ENCODE data around the gene B4GALT4.
"Not testable (repeated sequence)": the region's sequence is repeated elsewhere in the genome, so short reads cannot be mapped to it uniquely, and the experiment has no call there.

The B4GALT4 gene

DNA sequence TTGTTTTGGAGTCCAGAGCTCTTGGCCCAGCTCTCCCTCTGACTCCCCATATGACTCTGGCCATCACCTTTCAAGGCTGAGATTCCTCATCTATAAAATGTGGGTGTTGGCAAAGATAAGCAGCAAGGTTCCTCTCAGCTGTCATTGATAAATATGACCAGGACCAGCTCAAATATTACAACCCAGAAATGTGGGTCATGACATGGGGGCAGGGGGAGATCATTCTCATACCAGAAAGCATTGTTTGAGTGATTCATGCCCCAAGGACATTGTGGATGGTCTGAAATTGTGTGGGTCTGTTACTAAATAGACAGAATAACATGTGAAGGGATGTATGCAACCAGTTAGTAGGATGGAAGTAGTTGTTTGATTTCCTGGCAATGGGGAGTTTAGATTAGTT, 53.4 kb downstream of the B4GALT4 start:
- Histone ChIP-seq H3K9me3 (ENCODE audit: control insufficient read depth, insufficient read depth, low read length) (no peaks in the 10 kb centered on the region), H3K9ac (ENCODE audit: low read depth, low read length) (no peak overlapping the region), H3K27me3 (ENCODE audit: control insufficient read depth, insufficient read depth, low read length) (no peaks in the 10 kb centered on the region), H3K36me3 (ENCODE audit: control insufficient read depth, insufficient read depth, low read length) (no peaks in the 10 kb centered on the region), H3K4me3 (ENCODE audit: low read depth, low read length) (no peak overlapping the region), H3K4me1 (ENCODE audit: control insufficient read depth, insufficient read depth, low read length) (no peaks in the 10 kb centered on the region)

DNA sequence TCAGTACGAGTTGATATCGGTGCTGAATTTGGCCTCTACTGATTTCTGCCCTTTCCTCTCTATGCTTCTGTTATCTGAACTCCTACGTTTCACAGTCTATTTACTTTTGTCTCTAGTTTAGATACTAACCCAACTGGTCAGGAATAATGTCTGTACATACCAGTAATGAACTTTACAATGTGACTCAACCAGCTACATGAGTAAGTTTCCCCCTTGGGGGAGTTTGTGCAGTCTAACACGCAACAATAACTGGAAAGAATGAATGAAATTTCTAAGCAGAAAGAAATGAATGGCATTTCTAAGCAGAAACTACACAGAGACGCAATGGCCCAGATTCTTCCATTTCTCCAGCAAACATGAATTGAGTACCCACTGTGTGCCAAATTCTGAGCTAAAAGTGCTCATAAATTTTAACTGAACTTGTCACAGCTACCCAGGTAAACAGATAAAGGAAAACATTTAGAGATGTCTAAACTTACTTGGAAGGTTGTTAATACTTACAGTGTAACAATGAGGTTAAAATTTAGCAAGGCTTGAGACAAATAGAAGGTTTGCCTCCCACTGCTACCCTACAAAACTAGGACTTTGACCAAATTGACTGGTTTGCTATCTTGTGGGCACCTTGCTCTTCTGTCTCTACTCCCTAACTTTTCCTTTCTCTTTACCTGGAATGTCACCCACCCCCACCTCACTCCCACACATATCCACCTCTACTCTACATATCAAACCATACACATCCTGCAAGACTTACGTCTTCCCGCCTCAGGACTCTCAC, 55.7 kb downstream of the B4GALT4 start:
- H3K36me3 ChIP-seq (ENCODE audit: control insufficient read depth, insufficient read depth, low read length) = no peaks in the 10 kb centered on the region
- no peaks in the 10 kb centered on the region for H3K9me3 ChIP-seq (ENCODE audit: control insufficient read depth, insufficient read depth, low read length)
- no peak overlapping the region for H3K4me3 ChIP-seq (ENCODE audit: low read depth, low read length)
- H3K4me1 ChIP-seq (ENCODE audit: control insufficient read depth, insufficient read depth, low read length) = no peaks in the 10 kb centered on the region
- no peak overlapping the region for H3K9ac ChIP-seq (ENCODE audit: low read depth, low read length)
- H3K27me3 ChIP-seq (ENCODE audit: control insufficient read depth, insufficient read depth, low read length) = no peaks in the 10 kb centered on the region

DNA sequence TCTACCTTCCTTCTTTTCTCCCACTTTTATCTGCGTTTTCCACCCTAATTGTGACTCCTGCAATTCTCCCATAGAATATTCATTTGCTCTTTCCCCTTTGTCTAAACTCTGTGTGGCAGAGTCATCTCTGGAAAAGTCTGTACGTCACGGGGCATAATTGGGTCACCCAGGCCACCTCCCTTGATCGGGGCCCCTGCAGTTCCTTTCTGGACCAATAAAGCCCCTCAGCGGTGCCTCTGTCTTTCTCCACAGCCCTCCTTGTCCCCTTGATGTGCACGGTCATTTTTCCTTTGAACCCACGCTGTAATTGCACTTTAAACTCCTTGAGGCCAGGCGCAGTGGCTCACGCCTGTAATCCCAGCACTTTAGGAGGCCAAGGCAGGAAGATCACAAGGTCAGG, 56.6 kb downstream of the B4GALT4 start:
- Histone ChIP-seq H3K4me1 (ENCODE audit: control insufficient read depth, insufficient read depth, low read length) (no peaks in the 10 kb centered on the region), H3K9ac (ENCODE audit: low read depth, low read length) (no peak overlapping the region), H3K36me3 (ENCODE audit: control insufficient read depth, insufficient read depth, low read length) (no peaks in the 10 kb centered on the region), H3K9me3 (ENCODE audit: control insufficient read depth, insufficient read depth, low read length) (no peaks in the 10 kb centered on the region), H3K27me3 (ENCODE audit: control insufficient read depth, insufficient read depth, low read length) (no peaks in the 10 kb centered on the region), H3K4me3 (ENCODE audit: low read depth, low read length) (no peak overlapping the region)

DNA sequence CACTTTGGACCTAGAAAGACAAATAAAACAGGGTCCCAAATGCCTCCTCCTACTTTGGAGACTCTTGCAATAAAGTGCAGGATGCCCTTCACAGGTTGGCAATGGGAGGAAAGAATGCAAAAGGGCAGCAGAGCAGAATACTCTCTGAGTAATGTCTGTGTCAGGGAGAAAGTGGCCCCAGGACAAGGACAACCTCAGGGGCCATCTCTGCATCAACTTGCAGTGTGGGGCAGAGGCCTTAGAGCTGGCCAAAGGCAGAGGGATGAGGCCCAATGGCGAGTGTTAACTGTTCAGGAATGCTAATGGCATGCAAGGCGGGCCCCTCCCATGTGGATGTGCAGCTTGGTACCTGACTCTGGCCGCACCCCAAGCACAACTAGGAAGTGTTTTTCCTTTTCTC, 58.9 kb downstream of the B4GALT4 start:
- Histone ChIP-seq H3K36me3 (ENCODE audit: control insufficient read depth, insufficient read depth, low read length) (no peaks in the 10 kb centered on the region), H3K9me3 (ENCODE audit: control insufficient read depth, insufficient read depth, low read length) (no peaks in the 10 kb centered on the region), H3K27me3 (ENCODE audit: control insufficient read depth, insufficient read depth, low read length) (no peaks in the 10 kb centered on the region), H3K4me1 (ENCODE audit: control insufficient read depth, insufficient read depth, low read length) (no peaks in the 10 kb centered on the region), H3K4me3 (ENCODE audit: low read depth, low read length) (no peak overlapping the region), H3K9ac (ENCODE audit: low read depth, low read length) (no peak overlapping the region)

DNA sequence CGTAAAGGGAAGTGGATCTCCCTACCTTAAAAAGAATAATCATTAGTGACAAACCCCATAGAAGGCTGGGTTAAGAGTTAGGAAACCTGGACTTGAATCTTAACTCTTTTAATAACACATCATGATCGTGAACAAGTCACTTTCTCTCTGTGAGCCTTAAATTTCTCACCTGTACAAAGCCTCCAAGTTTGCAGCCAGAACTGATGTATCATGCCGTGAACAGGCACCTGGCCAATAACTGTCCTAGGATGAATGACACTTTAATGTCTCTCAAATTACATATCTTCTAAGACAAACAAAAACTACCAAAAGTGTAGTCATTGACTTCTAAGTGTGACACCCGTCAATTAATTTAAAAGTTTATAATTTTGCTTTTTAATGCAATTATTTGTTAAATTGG, 63.4 kb downstream of the B4GALT4 start:
- Histone ChIP-seq H3K4me3 (ENCODE audit: low read depth, low read length) (no peak overlapping the region), H3K27me3 (ENCODE audit: control insufficient read depth, insufficient read depth, low read length) (peaks cover 3% of the 10 kb centered on the region), H3K9me3 (ENCODE audit: control insufficient read depth, insufficient read depth, low read length) (no peaks in the 10 kb centered on the region), H3K36me3 (ENCODE audit: control insufficient read depth, insufficient read depth, low read length) (no peaks in the 10 kb centered on the region), H3K9ac (ENCODE audit: low read depth, low read length) (no peak overlapping the region), H3K4me1 (ENCODE audit: control insufficient read depth, insufficient read depth, low read length) (no peaks in the 10 kb centered on the region)

DNA sequence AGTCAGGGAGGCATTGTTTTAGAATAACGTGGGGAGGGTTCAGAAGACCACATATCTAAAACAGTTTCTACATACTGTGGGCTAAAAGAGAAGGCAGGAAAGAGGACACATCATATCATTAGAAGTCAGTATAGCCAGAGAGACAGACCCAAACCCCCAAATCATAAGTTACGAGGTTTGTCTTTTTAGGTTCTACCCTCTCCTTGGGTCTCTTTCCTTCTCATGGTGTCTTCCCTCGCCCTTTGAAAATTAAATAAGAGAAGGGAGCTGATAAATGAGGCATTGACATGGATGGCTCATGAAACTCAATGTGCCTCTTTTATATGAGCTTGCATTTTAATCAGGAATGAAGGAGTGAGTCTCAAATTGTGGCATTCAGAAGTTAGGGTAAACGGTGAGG, 63.9 kb downstream of the B4GALT4 start:
- no peak overlapping the region for H3K9ac ChIP-seq (ENCODE audit: low read depth, low read length)
- no peak overlapping the region for H3K4me3 ChIP-seq (ENCODE audit: low read depth, low read length)
- H3K4me1 ChIP-seq (ENCODE audit: control insufficient read depth, insufficient read depth, low read length) = no peaks in the 10 kb centered on the region
- no peaks in the 10 kb centered on the region for H3K36me3 ChIP-seq (ENCODE audit: control insufficient read depth, insufficient read depth, low read length)
- no peaks in the 10 kb centered on the region for H3K9me3 ChIP-seq (ENCODE audit: control insufficient read depth, insufficient read depth, low read length)
- peaks cover 4% of the 10 kb centered on the region for H3K27me3 ChIP-seq (ENCODE audit: control insufficient read depth, insufficient read depth, low read length)

DNA sequence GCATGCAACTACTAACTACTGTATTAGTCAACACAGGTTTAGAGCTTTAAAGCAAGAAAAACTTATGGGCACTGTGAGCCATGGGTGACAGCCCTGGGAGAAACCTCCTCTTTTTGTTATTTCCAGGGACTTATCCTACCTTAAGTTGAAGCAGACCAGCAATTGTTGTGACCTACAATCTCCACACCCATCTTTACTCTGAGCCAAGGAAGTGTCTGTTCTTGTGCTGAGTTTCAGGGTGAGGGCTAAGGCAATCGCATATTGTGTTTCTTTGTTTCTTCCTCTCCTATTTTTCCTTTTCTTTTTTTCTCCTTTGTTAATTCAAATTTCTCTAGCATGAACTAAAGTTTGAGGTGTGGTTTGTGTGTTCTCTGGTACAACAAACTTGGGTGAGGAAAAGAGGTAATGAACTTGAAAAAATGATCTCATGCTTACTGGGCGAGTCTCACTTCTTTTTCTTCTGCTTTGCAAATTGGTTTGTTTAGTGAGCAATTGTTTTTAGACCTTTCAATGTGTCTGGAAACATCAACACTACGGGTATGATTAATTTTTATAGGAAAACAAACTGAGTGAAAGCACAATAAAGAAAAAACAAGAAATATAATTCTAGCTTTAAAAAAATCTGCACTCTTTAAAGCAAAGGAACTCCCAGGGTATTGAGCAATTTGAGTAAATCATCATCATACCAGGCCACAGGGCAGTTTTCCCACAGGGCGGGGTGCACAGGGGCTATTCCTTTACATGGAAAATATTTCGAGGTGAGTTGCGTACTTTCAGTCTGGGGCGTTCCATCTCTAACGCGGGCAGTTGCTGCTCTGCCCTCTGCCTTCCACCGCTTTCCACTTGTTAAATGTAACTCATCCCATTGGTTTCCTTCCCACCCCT, 64.6 kb downstream of the B4GALT4 start:
- H3K4me3 ChIP-seq (ENCODE audit: low read depth, low read length) = no peak overlapping the region
- H3K9me3 ChIP-seq (ENCODE audit: control insufficient read depth, insufficient read depth, low read length) = no peaks in the 10 kb centered on the region
- no peak overlapping the region for H3K9ac ChIP-seq (ENCODE audit: low read depth, low read length)
- H3K4me1 ChIP-seq (ENCODE audit: control insufficient read depth, insufficient read depth, low read length) = no peaks in the 10 kb centered on the region
- peaks cover 4% of the 10 kb centered on the region for H3K27me3 ChIP-seq (ENCODE audit: control insufficient read depth, insufficient read depth, low read length)
- no peaks in the 10 kb centered on the region for H3K36me3 ChIP-seq (ENCODE audit: control insufficient read depth, insufficient read depth, low read length)

DNA sequence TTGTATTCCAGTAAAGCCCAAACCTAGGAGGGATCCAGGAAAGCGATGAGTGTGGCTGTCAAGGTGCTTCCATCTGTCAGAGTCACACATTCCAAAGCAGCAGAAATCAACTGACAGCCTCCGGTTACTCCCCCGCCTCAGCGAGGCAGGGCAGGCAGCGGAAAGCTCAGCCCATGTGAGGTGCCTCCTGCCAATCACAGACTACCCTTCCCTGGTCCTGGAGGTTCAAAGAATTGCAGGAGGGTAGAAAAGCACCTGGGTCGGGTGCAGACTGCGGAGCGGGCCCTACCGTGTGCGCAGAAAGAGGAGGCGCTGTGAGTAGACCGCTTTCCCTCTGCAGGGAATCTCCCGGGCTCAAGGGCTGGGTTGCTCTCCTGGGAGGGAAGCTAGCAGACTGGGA, 67.4 kb downstream of the B4GALT4 start, which contains the start of gene UPK1B:
TSS of gene UPK1B (plus strand) at position 274 of the 400 bp plus-strand sequence. CDS start 13,144 bp downstream, outside the sequence.
- no peak within 1 kb of the TSS for H3K4me3 ChIP-seq (ENCODE audit: low read depth, low read length)
- H3K36me3 ChIP-seq (ENCODE audit: control insufficient read depth, insufficient read depth, low read length) = no peaks in the 10 kb centered on the region
- peaks cover 4% of the 10 kb centered on the region for H3K27me3 ChIP-seq (ENCODE audit: control insufficient read depth, insufficient read depth, low read length)
- no peaks in the 10 kb centered on the region for H3K9me3 ChIP-seq (ENCODE audit: control insufficient read depth, insufficient read depth, low read length)
- H3K4me1 ChIP-seq (ENCODE audit: control insufficient read depth, insufficient read depth, low read length) = no peaks in the 10 kb centered on the region
- H3K9ac ChIP-seq (ENCODE audit: low read depth, low read length) = no peak within 1 kb of the TSS

DNA sequence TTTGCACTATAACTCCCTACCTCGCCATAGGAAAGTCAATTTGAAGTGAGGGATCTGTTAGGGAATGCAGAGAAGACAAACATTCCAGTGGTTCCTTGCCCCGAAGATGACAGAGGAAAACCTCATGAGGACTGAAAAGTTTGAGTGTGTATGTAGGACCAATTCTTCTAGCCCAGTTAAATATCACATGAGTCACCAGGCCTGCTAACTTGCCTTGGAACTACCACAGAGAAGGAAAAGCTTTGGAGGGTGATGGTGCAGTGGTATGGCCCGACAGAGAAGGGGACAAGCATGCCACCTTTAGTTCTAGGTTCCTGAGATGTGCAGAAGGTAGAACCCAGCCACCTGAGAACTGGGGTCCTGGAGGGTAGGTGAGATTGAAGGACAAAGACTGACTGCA, 69.9 kb downstream of the B4GALT4 start:
- no peak overlapping the region for H3K4me3 ChIP-seq (ENCODE audit: low read depth, low read length)
- H3K9me3 ChIP-seq (ENCODE audit: control insufficient read depth, insufficient read depth, low read length) = no peaks in the 10 kb centered on the region
- H3K4me1 ChIP-seq (ENCODE audit: control insufficient read depth, insufficient read depth, low read length) = no peaks in the 10 kb centered on the region

DNA sequence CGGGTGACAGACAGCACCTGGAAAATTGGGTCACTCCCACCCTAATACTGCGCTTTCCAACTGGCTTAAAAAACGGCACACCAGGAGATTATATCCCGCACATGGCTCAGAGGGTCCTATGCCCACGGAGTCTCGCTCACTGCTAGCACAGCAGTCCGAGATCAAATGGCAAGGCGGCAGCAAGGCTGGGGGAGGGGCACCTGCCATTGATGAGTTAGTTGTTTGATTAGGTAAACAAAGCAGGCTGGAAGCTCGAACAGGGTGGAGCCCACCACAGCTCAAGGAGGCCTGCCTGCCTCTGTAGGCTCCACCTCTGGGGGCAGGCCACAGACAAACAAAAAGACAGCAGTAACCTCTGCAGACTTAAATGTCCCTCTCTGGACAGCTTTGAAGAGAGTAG, 75.9 kb downstream of the B4GALT4 start:
- H3K4me1 ChIP-seq (ENCODE audit: control insufficient read depth, insufficient read depth, low read length); H3K9me3 ChIP-seq (ENCODE audit: control insufficient read depth, insufficient read depth, low read length); H3K9ac ChIP-seq (ENCODE audit: low read depth, low read length); H3K4me3 ChIP-seq (ENCODE audit: low read depth, low read length); H3K27me3 ChIP-seq (ENCODE audit: control insufficient read depth, insufficient read depth, low read length); H3K36me3 ChIP-seq (ENCODE audit: control insufficient read depth, insufficient read depth, low read length): not testable (repeated sequence)

More for the DNA sequence above, 69.9 kb downstream of the B4GALT4 start:
- Histone ChIP-seq H3K27me3 (ENCODE audit: control insufficient read depth, insufficient read depth, low read length) (peaks cover 4% of the 10 kb centered on the region), H3K9ac (ENCODE audit: low read depth, low read length) (no peak overlapping the region), H3K36me3 (ENCODE audit: control insufficient read depth, insufficient read depth, low read length) (no peaks in the 10 kb centered on the region)

All from iPS-15b (cell line).